Epithelial cell of proximal tubule (primary cell): ENCODE data around the gene GALNT2. TPM values are rescaled to one million over a fixed set of nuclear protein-coding genes. Genes with fewer than 3 reads are reported as not detected.

ENCODE experiments used
- DNase-seq: peaks from one replicate; pipeline ENCODE4 v3.0.0-alpha.2; 2011; ENCODE audit warnings: low read depth
- H3K4me3 ChIP-seq: 2 replicates; pipeline ENCODE4 v1.5.1; 2011; ENCODE audit warnings: low read depth, mild to moderate bottlenecking, low read length
- CTCF ChIP-seq: conservative IDR thresholded peaks from 2 replicates; pipeline ENCODE4 v1.5.1; 2012; ENCODE audit warnings: low read depth, mild to moderate bottlenecking, low read length
- total RNA-seq: library from RNA; depleted of rRNA; stranded (reverse); fragments of >200 nt; gene quantifications from 2 replicates; pipeline ENCODE4 v1.2.3, GENCODE V29; 2015

Gene GALNT2
- total RNA-seq, 1 donor from 2014 or later: 52.1 TPM

DNA sequence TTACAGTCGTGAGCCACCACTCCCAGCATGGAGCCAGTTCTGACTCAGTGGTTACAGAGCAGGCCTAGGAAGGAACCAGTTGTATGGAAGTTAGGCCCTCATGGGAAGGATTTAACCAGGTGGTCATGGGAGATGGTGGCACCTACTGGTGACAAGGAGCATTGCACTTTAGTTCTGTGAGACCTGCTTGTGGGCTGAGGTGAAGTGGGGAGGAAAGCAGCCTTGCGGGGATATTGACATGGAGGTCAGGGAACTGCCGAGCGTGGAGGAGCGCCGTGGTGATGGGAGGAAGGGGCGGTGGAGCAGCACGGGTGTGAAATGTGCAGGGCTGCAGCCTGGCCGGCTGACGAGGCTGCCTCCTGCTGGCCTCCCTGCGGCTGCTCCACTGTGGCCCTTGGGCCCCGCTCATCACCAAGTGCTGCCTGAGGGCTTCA is 100.4 kb downstream of the GALNT2 start:
- peak; percentile 82 for TF ChIP-seq CTCF
- DNase-seq: no peak

GRCh38 chr1:230169454-230170152 is 102.6 kb downstream of the GALNT2 start:
- DNase-seq: no peak
- H3K4me3 ChIP-seq: peak overlapping the region; percentile 51
- TF ChIP-seq CTCF: no peak

More for the DNA sequence above, 100.4 kb downstream of the GALNT2 start:
- no peak overlapping the region for H3K4me3 ChIP-seq

- no peak for TF ChIP-seq CTCF
- DNase-seq: no peak
- H3K4me3 ChIP-seq: peak overlapping the region; percentile 51
Observed at GRCh38 chr1:230170153-230170547, 103.1 kb downstream of the GALNT2 start.

DNA sequence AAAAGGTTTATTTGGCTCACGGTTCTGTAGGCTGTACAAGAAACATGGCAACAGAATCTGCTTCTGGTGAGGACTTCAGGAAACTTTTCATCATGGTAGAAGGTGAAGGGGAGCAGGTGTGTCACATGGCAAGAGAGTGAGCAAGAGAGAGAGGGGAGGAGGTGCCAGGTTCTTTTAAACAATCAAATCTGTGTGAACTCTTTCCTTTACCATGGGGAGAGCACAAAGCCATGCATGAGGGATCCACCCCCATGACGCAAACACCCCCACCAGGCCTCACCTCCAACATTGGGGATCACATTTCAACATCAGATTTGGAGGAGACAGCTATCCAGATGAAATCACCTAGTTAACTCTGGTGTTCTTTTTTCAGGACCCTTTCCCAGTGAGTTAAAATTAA is 103.6 kb downstream of the GALNT2 start:
- no peak for DNase-seq
- no peak overlapping the region for H3K4me3 ChIP-seq
- no peak for TF ChIP-seq CTCF

- no peak overlapping the region for H3K4me3 ChIP-seq
- TF ChIP-seq CTCF: no peak
- DNase-seq: no peak
Observed at GRCh38 chr1:230171356-230172015, 104.4 kb downstream of the GALNT2 start.

- no peak overlapping the region for H3K4me3 ChIP-seq
- TF ChIP-seq CTCF: no peak
- no peak for DNase-seq
Observed at GRCh38 chr1:230172016-230172537, 105.0 kb downstream of the GALNT2 start.
